Effector CD4-positive, alpha-beta T cell (primary cell): Measurements from ENCODE around the gene GAREM1.
"Not testable (repeated sequence)": the region's sequence is repeated elsewhere in the genome, so short reads cannot be mapped to it uniquely, and the experiment has no call there.

Experiments
- DNase-seq: peaks from one replicate; pipeline ENCODE4 v3.0.0-alpha.2; 2020

GAREM1 gene

DNA sequence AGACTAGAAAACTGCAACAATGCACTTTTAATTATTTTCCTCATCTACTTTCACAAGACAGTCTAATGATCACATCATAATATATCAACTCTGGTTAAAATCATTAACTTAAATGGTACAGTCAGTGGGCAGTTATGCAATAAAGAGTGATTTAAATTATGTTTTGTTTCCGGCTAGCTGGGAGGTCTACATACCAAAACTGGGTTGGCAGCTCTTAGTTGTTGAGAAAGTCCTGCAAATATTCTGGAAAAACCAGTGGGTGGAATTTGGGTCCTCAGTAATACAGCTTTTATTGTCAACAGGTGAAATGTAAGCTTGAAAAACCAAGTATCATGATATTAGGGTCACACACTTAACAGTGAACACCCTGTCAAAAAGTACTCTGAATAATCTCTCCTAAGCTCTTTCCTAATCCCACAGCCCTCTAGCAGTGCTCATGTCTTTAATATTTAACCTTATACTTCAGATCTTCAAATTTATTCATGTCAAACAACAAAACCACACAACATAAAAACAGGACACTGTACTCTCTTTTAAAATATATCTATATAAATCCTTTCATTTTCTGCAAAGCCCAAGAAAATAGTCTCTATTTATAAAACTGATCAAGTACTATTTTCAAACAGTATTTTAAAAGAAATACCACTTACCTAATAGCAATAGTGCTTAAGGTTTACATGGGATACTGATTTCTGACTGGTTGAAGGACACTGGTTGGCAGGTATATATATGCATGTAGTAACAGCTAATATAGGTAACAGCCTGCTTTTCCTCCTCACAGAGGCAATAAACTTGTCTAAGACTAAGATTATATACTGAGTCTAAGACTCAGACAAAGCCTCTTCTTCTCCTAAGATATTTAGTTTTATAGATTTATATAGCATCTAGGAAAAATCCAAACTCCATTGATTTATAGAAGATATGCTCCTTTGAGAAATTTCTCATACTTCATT is 103.8 kb downstream of the GAREM1 start:
- no peak for DNase-seq

DNA sequence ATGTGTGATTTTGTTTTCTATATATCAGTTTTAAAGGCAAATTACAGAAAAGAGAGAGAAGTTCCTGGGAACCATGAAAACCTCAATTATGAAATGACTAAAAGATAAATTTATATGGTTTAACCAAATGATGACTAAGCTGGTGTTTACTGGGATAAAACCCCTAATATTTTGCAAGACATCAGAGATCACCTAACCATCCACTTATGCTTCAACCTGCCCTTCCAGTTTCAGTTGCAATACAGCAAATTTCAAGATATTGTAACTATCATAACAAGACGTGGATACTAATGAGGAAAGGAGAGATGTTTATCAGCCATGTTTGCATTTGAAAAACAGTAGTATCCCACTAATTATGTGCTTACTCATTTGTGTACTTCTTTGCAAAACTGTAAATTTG is 108.2 kb downstream of the GAREM1 start:
- no peak for DNase-seq

DNA sequence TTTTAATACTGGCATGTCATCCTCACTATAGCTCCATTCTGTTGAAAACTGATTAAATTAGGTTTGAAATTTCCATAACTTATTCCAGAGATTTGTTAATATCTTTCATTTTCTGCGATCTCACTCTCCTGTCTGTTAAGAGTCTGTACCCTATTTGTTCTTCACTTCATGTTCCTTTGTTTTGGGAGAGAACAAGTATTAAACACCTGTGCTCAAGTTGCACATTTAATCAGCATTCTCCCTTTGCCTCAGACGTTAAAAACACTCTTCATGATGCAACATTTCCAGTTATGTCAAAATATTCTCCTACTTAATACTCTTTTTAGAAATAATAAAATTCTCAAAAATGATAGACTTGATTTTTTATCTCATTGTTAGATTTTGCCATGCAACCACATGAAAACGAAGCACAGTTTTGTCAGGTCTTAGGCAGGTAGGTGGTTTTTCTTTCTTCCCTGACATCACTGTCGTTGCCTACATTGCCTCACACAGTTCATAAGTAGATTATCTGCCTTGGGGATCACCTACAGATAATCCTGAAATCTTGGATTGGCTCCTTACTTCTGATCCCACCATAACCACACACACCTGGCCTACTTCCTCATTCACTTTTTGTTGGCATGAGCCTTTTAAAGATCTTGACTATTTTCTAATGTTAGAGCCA is 109.9 kb downstream of the GAREM1 start:
- no peak for DNase-seq

DNA sequence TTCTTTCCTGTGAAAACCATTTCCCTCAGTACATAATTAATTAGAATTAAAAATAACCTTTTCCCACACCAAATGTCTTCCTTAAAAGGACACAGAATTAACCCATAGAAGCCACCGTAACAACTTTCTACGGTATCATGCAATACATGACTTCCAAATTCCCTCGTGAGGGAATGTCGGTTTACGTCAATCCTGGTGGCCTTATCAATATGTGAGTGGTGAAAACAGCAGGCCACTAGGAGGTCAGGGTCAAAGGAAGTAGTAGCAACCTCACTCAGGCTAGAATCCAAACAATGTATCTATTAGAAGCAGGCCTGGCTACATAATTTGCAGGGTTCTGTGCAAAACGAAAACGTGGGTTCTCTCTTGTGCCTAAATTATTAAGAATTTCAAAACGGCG is 112.2 kb downstream of the GAREM1 start:
- no peak for DNase-seq

DNA sequence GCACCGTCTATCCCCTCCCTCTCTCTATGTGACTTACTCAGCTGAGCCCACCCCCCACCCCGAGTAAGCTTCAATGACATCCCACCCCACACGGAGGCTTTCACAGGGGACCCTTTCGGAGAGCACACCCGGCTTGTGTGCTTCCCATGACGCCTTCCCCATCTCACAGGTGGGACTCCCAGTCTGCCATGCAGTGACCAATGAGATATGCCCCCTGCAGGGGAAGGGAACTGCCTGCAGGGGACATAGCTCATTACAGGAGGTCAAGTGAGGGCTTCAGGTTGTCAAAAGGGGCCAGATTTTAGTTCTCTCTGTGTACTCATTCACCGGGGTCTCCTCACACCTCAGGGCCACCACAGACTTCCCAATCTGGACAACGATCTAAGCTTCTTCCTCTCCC is 112.6 kb downstream of the GAREM1 start:
- DNase-seq = no peak

DNA sequence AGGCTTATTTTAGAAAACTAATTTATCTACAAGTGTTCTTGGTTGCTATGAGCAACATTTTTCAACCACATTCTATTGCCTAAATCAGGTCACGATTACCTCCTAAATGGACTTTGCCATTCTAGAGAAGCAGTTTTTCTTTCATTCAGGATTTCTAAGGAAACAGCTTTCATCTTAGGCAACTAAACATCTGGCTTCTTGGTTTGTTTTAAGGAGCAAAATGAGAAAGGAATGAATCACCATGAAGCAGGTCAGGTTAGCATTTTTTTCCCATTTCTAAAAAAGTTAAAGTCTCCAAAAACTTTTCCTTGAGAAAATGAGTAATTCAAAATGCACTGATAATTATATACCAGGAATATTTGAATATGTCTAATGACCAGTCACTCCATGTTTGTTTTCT is 114.8 kb downstream of the GAREM1 start:
- DNase-seq = no peak

DNA sequence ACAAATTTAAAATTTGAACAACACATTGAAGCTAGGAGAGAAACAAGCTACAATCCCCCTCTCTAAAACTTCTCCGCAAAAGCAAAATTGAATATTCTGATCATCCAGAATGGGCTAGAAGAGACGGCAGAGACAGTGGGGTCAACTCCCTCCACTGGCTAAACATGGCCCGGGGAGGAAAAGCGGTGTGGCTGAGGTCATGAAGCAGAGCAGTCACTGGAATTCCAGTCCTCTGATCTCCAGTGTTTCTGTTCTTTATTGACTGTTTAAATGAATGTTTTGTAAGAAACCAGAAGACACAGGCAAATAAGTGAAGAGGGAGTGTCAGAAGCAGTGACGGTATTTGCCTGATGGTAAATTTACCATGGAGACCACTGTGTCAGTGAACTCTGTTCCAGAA is 116.2 kb downstream of the GAREM1 start:
- no peak for DNase-seq

DNA sequence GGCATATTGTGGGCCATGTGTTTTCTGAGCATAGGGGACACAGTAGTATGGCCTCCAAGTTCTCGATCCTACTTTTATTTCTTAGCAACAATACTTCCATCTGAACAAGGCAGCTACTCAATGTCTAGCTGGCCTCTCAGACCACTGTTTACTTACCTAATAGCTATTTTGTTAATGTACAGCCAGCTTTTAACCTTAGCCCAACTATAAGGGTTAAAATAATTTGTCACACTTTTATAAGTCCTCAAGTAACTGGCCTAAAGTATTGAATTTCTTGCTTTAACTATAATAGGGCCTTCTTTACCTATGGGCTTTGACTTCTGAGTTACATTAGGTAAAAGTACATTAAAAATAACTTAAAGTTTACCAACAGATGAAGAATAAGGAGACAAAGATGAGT is 117.4 kb downstream of the GAREM1 start:
- no peak for DNase-seq

DNA sequence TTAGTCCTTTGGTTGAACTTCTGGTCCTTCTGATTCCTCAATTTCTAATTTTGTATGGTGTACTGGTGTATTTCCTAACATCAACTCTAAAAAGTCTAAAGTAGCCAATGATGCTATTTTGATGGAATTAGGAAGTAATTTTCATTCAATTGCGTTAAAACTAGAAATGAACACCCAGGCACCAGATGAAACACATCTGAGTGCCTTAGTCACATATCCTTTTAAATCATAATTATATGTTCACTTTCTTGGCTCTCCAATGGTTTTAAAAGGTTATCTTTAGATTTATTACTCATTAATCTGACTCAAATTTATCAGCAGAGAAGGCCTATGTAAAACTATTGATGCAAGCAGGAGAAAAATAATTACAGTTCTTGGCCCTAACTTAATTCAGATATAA is 119.7 kb downstream of the GAREM1 start:
- DNase-seq = no peak

DNA sequence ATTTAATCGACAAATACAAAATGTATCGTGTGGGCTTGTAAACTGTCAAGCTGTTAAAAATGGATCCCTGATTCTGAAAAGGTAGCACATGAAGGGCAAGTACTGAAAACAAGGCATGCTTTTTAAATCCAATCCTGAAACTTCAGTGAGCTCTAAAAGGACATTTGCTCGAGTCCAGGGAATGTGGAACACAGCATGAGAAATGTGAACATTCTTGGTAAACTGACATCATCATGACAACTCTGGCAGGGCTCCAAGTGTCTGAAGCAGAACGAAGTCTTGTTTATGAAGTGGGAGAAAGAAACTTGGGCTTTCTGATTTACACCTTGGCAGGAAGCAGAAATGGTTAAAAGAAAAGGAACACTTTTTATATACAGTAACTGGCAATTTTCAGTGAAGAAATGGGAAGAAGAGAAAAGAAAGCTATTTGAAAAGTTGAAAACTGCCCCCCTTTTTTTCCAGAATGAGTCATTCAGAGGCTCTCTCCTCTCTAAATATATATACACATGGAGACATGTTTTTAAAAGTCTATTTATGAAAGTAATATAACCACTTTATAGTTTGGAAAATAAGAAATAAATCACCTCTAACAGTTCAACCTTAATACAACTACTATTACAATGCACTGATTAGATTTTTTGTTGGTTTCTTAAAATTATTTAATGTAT is 120.8 kb downstream of the GAREM1 start:
- no peak for DNase-seq

DNA sequence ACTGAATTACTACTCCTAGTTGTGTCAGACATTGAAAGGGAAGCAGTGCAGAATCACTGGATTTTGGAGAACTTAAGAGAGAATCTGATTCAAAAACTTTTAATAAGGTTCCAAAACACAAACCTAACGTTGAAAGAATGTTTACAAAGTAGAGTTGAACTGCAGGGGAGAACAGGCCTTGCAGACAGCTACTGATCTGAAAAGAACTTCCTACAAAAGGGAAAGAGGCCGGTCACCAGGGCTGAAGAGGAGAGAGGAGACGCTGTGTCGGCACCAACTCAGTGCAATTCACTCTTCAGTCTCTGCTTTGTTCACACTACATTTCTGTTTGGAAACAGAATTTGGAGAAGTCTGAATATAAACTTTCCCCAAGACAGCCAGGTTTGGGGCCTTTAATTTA is 124.0 kb downstream of the GAREM1 start:
- DNase-seq = no peak

DNA sequence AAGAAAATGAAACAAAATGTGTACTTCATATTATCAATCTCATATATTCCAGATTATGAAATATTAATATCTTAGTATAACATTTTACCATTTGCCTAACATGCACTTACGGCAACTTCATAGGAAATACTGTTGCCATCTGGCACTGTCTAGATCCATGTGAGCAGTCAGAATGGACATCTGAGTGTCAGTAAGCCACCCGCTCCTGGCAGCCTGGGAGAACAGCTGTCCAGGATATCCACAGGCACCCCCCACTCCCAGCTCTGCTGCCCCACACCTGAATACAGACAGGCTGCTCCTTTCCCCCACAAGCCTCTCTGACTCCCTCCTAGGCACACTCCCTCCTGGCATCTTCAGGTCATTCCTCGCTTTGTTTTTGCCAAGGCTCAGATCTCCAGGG is 127.0 kb downstream of the GAREM1 start:
- no peak for DNase-seq

DNA sequence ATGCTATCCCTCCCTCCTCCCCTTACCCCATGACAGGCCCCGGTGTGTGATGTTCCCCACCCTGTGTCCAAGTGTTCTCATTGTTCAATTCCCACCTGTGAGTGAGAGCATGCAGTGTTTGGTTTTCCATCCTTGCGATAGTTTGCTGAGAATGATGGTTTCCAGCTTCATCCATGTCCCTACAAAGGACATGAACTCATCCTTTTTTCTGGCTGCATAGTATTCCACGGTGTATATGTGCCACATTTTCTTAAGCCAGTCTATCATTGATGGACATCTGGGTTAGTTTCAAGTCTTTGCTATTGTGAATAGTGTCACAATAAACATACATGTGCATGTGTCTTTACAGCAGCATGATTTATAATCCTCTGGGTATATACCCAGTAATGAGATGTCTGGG is 129.6 kb downstream of the GAREM1 start:
- DNase-seq = not testable (repeated sequence)

DNA sequence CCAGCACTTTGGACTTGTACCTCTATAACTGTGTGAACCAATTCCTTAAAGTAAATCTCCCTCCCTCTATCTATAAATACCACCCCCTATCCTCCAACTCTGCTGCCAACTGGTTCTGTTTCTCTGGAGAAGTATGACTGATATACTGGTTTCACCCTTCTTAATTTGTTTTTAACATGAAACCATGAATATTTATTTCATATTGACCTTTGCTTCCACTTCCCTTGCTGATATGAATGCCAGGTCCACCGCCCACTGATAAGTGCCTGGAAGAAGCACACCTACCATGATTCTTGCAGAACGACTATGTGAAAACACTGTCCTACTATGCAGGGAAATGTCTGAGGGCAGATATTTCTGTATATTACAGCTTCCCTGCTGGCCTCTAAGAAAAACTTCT is 131.6 kb downstream of the GAREM1 start:
- DNase-seq = no peak

DNA sequence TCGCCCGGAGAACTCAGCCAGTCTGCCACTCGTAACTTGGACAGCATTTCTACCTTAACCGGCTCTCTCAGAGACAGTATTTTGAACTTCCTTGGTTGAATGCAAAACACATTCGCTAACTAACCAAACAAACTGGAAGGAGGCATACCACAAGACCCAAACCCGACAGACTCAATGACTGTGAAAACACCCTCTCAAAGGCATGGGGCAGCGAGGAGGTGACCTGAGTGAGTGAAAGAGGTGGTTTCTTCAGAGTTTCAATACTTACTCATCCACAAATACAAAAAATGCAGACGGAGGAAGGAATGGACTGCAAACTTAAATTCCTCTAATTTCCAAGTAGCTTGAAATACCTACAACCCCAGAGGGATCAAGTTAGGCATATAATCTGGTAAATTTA is 132.9 kb downstream of the GAREM1 start:
- DNase-seq = no peak

DNA sequence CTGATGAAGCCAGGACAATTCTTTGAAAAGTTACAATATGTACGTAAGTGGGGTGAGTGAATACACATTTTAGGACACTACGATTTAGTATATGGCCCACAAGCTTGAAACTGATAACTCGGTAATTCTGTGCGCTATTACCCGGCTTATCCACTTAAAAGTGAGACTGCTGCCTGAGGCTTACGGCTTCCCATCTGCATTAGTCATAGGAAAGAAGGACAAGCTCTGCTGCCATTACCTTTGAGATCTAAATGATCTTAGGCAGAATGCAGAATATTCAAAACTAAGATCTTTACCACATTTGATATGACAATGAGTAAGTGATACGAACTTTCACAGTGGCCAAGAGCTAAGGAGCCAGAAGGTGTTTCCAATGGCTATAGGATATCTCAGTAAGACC is 133.3 kb downstream of the GAREM1 start:
- no peak for DNase-seq

DNA sequence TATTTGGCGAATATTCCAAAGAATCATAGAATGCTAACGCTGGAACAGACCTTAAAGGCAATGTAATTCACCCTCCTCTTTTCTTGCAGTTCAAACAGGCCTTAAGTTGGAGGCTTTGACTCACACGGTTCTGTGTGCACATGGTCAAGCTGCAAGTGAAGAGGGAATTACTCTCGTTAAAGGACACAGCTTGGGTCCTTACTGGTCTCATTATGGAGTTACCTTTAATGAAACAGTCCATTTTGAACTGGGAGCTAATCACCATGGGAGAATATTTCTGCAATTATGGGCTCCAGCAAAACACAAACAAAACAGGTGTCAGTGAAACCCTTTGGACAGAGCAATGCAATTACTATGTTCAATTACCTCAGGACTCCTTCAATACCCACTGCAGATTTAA is 135.5 kb downstream of the GAREM1 start:
- DNase-seq = no peak

DNA sequence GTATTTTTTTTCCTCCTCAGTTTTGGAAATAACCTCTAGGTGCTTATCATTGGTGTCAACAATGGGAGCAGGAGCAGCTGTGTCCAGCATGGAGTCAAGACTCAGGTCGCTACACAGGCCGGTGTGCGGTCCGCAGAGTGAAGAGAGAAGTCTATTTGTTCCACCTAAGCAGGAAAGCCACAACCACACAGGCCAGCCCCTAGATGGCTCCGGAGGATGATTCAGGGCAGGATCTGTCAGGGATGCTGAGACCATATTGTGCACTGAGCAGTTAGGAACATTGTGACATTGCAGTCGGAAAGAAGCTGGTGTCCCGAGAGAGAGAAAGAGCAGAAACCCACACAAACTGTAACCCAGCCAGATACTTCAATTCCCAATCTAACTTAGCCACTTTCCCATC is 136.9 kb downstream of the GAREM1 start:
- DNase-seq = no peak

DNA sequence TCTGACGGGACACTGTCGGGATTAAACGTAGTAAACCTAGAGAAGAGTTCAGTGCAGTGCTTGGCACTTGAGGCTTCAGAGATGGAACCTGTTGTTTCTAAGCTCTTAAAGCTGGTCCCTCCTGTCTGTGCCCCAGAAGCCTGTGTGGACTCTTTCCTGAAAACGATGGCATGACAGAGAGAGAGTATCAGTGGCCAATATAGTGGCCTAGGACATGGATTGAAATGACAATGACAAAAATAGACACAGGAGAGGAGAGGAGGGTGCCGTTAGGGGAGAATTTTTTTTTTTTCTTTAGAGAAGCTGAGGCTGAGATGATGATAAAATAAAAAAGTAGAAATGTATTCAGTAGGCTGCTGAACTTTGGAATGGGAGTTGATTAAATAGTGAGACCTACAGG is 138.0 kb downstream of the GAREM1 start:
- no peak for DNase-seq

DNA sequence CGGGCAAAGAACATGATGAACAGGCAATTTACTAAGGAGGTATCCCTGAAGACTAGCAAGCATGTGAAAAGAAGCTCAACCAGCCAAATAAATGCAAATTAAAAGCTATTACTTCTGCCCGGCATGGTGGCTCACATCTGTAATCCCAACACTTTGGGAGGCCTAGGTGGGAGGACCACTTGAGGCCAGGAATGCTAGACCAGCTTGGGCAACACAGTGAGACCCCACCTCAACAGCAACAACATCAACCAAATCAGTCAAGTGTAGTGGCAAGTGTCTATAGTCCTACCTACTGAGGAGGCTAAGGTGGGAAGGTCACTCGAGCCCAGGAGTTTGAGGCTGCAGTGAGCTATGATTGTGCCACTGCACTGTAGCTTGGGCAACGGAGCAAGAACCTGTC is 141.7 kb downstream of the GAREM1 start:
- DNase-seq = no peak

DNA sequence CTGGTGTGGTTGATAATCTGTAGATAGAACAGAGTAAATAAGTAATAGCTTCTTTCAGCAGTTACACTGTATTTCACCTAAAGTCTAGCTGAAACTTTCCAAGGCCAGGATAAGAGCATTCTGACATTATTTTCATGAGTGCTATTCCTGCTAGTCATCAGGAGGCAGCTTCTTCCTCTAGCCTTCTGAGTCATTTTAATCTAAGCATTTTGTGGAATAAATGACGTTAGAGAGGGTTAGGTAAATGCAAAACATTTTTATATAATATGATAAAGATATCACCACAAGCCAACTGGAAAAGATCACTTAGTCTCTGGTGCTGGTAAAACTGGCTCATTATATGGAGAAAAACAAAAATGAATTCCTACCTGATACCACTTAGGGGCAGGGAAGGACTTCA is 142.3 kb downstream of the GAREM1 start:
- DNase-seq = no peak

DNA sequence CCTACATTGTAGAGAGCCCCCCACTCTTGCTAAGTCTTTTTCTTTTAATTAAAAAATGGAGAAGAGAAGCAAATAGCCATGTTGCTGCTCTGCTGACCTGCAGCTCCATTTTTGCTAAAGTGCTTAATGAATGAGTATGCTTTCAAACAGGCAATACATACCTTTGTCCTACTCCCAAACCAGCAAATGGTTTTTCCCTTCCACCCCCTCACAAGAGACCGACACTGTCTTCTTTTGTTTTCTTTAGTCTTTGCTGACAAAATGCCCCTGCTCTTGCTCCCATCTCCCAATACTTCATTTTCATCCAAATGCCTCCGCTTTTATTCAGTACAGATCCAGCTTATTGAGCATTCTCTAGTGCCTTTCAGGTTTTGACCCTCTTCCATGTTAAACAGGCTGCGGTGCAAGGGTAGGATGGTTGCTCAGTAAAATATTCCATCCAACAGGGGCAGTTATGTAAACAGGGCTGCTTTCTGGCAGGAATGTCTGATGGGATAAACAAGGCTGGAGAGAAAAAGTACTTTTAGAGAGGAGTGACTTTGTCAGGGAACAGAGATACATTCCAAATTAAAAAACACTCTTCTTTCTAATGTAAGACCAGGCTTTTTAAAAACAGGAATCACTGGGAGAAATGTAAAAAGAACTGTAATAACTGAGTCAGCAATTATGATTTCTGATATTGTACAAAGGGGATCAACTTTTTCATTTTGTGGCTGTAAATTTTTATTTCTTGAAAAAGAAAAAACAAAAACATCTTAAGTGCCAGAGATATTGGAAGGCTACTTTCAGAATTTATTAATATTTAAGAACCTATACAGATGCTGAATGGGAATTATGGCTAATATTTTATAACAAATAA is 144.0 kb downstream of the GAREM1 start:
- DNase-seq = no peak

DNA sequence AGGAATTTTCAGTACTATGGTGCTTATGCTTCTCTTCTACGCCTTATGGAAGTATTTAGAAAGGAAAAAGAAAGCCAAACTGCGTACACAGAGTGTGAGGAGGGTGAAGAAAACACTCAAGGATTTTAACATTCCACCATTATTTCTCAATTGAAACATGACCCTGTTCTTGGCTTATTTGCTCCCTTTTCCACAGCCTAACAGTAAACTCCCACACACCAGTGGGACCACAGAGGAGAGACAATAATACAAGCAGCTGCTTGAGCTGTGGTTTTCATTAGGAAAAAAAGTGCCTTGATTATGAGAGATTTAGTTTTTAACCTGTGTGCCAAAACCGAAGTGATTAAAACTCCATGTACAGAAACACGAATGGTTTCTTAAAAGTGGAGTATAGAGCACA is 146.5 kb downstream of the GAREM1 start:
- no peak for DNase-seq
